Activated CD4-positive, alpha-beta T cell treated with anti-CD3 and anti-CD28 coated beads for 24 hours (primary cell): ENCODE results near the gene MPP2.
"Not testable (repeated sequence)": the region's sequence is repeated elsewhere in the genome, so short reads cannot be mapped to it uniquely, and the experiment has no call there.

Experiments used
- DNase-seq, 2 donors: peaks; one replicate each; pipeline ENCODE4 v3.0.0-alpha.2; 2020; ENCODE audit warnings: low read depth in 2 of 2

Gene MPP2

DNA sequence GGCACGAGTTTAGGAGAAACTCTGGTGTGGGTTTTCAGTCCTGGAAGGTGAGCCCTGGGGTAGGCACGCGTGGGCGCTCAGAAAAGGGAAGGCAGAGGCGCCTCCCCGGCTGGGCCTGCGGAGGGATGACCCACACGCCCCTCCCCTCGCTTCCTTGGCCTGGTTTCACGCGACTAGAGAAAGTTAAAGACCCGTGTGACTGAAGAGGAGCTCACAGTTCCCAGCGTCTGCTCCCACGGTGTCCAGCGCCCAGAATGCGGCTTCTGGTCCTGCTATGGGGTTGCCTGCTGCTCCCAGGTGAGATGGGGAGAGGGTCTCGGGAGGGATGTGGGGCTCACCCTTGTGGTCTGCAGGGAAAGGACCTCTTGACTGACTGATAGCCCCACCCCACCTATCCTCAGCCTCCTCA is 60.4 kb downstream of the MPP2 start, which contains the start of gene CD300LG:
Gene CD300LG, plus strand, starts transcription at position 214 of the 409 bp plus-strand sequence. Its CDS starts 41 bp downstream, at position 255.
- no peak for DNase-seq

DNA sequence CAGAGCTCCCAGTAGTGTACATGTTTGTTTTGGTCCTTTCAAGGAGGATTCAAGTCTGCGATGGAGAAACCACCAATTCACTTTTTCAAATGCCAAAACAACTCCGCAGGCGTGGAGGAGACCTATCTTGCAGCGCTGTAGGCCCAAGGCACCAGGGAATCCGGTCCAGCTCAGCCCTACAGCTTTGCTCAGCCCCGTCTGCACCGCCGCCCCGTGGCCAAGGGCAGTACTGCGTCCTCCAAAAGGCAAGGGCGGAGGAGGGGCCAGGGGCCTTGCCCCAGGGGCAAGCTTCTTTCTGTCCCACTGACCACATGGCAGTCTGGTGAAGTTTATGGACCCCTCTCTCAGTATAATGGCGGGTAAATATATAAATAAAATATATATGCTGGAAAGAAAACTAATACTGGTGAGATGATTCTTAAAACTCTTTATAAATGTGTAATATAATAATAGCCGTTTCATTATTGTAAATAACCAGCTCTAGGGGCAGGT is 61.1 kb downstream of the MPP2 start:
- peak; percentile 70 to 76 for DNase-seq

DNA sequence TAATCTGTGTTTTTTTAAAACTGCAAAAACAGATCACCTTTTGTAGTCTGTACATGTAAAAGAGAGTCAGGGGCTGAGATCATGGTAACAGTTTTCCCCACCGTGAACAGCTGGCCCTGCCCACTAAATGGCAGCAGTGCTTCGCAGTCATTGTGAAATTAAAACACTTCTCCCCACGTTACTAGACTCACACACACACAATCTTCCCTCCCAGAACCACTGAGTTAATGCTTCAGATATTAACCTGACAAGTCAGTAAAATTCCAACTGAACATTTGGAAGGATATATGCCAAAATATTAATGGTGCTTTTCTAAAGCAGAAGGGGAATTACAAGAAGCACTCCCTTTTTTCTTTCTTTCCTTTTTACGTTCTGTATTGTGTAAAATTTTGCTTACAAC is 61.6 kb downstream of the MPP2 start:
- no peak for DNase-seq

DNA sequence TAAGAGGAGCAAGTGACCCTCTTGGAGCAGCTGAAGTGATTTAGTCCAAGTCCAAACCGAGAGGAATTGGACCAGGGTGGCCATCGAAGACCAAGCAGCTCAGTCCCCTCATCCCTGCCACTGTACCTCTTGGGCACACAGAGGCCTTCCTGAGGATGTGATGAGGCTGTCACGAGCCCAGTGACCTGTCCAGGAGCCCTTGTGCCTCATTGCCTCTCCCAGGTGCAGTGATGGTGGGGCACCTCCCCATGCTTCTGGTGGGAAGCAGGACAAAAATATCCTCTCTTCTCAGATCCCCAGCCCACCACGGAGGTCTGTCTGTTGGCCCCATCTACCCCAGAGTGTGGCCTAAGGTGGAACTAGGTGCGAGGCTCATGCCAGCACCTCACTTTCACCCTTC is 63.1 kb downstream of the MPP2 start:
- DNase-seq: no peak

DNA sequence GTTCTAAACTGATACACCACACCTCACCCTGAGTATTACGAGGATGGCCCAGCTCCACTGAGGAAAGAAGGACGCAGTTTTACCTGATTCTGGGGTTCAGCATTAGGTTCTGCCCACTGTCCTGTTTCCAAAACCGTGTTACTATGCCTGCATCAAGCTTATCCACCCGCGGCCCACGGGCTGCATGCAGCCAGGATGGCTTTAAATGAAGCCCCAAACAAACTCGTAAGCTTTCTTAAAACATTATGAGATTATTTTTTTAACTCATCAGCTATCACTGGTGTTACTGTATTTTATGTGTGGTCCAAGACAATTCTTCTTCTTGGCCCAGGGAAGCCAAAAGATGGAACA is 64.4 kb downstream of the MPP2 start:
- DNase-seq: no peak

DNA sequence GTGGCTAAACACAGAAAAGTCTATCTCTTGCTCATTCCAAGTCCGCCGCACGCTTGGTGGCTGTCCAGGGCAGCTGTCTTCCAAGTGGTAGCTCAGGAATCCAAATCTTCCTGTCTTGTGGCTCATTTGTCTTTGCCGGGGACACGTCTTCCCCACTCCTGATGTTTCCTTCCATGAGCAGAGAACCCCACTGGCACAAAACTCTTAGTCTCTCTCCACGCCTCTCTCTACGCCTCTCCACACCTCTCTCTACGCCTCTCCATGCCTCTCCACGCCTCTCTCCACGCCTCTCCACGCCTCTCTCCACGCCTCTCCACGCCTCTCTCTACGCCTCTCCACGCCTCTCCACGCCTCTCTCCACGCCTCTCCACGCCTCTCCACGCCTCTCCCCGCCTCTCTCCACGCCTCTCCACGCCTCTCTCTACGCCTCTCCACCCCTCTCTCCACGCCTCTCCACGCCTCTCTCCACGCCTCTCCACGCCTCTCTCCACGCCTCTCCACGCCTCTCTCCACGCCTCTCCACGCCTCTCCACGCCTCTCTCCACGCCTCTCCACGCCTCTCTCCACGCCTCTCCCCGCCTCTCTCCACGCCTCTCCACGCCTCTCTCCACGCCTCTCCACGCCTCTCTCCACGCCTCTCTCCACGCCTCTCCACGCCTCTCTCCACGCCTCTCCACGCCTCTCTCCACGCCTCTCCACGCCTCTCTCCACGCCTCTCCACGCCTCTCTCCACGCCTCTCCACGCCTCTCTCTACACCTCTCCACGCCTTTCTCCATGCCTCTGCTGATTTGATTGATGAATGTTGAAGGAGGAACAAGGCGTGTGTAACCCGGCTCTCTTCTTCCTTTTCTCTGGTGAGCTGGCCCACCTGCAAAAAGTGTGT is 65.0 kb downstream of the MPP2 start:
- not testable (repeated sequence) for DNase-seq

DNA sequence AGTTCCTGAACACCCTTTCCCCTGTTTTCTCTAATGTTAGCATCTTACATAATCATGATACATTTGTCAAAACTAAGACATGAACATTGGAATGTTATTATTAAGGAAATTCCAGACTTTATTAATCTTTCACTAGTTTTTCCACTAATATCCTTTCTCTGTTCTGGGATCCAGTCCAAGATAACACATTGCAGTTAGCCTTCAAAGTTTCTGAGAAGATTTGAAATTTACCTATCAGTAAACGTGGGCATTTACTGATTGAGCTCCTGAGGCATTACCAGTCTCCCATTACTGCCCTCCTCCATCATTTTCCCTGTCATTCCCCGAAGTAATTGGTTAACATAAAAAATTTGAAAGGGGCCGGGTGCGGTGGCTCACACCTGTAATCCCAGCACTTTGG is 66.1 kb downstream of the MPP2 start:
- no peak for DNase-seq

DNA sequence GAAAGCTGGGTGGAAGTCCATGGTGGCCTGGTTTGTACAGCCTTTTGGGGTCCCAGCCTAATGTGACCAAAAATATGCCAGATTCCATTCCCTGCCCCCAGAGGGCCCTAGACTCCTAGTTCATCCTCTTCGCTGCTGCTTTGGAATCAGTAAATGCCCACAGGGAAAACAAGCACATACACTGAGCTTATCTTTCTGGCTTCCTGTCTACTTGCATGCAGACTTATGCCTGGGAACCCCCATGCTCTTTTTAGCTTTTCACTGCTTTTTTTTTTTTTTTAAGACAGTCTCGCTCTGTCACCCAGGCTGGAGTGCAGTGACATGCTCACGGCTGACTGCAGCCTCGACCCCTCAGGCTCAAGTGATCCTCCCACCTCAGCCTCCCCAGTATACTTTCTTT is 66.5 kb downstream of the MPP2 start:
- DNase-seq: no peak

DNA sequence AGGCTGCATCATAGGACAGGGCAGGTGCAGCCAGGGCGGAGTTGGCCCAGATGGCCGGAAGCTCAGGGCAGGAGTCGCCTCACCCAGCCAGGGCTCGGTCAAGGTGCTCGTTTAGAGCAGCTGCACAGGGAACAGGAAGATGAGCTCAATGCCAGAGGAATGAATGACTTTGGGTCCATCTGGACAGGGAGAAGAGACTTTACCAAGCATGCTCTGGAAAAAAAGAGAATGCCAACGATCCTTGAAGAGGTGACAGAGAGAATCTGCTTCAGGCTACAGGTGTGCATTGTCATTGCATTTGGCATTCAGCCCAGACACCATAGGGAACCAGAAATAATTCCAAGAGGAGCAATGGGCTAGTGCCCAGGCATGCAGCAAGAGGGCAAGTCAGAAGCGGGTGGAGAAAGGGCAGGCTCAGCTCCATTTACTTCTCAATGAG is 67.6 kb downstream of the MPP2 start:
- DNase-seq: no peak

DNA sequence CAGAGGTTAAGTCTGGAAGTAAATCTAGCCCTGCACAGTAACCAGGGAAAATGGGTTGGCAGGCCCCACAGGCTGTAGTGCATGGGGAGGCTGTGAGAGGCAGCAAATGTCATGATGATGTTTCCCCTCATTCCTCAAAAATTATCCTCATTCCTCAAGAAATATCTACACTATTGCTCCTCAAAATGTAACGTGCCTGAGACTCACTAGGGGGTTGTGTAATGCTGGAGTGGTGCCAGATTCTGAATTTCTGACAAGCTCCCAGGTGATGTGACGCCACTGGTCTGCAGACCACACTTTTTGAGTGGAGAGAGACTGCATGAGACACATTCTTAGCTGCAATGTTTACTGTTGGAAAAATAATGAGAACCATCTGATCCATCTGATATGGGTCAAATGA is 73.2 kb downstream of the MPP2 start:
- DNase-seq: no peak

DNA sequence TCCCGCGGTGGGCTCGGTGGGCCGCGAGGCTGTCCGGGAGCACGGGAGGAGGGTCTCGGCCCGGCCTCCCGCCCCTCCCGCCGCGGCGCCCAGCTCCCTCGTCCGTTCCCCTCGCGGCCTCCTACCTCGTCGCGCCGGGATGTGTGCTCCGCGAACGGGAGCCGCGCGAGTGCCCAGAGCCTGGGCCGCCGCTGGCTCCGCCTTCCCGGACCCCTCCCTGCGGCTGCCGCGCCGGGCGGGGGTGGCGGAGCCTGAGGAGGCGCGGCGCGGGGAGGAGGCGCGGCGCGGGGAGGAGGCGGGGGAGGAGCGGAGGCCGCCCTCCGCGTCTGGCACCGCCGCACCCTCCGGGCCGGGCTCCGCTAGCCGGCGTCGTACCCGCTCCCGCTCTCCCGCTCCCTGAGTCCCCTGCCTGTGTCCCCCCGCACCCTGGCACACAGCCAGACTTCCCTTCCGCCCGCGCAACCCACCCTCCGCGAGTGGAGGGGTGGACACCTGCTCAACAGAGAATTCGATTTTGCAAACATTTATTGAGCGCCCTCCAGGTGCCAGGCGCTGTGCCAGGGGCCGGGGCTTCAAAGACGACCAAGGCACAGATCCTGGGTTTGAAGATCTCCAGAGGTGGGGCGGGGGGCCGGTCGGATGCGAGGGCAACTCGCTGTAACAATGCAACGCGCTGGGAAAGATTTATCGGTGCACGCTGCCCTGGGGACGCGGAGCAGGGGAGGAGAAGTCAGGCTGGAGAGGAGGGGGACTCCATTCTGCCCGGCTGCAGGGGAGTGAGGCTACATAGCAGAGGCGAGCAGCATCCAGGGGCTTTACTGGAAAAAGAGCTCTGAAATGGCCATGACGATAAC is 74.1 kb downstream of the MPP2 start, which contains the start of gene MPP3:
Gene MPP3, minus strand, starts transcription at position 171 of the 854 bp plus-strand sequence. CDS start 1,240 bp downstream, outside the sequence.
- DNase-seq: peak; percentile 13 to 23

DNA sequence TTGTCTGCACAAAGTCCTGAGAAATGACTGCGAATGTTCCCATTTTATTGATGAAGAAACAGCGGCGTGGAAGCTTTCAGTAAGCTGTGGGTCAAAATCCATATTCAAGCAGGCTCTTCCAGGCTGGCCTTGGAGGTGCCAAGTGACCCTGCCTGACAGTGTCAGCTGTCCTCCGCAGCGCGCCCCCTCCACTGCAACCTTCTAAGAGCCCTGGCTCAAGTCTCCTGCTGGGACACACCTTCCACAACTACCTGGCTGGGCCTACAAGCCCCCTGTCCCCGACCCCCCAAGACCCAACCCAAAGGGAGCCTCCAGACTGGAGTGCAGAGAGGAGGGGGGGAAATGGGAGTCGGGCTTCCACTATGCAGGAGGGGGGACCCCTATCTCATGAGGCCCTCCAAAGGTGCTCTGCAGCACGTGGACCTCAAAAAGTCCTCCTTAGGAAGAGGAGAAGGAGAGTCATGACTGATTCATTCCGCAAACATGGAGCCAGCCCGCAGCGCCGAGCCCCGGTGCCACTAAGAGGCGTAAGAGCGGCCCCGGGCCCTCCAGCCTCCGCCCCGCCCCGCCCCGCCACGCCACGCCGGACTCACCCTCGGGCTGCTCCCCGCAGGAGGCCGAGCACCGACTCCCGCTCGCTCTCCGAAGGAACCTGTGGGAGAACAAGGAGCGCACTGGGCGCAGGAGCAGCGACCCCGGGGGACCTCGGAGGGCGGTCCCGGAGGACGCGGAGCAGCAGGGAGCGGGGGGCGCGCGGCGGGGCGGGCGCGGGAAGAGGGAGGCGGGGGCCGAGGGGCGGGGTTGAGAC is 75.0 kb downstream of the MPP2 start:
- peak; percentile 4 to 15 for DNase-seq

DNA sequence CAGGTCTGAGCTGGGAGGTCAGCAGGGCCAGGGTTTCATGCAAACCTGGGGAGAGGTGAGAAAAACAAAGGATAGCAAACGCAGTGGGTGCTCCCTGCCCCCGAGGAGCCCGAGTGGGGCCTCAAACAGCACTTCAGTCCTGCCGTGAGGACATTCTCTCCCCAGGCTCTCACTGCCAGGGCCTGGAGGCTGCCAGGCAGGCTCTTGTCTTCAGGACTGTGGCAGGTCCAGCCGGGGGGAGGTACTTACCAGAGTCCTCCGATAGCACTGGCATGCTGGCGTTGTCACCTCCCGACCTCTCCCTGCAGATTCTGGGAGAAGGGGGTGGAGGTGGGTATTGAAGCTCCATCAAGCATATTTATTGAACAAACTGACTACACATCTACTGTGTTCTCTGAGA is 75.7 kb downstream of the MPP2 start:
- no peak for DNase-seq

DNA sequence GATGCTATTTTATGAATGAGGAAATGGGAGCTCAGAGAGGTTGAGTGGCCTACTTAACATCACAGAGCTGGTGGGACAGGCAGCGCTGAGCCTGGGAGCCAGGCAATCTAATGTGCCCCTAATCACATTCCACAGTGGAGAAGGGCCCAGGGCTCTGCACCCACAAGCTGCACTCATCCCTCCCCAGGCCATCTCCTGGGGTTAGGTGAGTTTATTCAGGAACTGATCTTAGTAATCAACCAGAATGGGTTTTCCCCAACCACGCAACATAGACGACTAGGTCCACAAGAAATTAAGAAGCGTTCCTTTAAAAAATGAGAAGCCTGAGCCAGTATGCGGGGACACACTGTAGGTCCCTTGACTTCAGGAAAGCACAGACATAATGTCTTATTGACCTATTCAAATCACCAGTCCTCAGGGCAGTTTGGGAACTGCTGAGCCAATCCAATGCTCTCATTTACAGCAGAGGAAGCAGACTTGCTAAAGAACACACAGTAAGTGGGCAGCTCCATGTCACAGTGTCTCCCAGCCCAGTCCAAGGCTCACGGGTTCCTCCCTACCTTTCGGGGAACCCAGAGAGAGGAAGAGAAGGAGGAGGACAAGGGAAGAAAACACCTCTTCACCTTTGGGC is 76.7 kb downstream of the MPP2 start:
- DNase-seq: no peak

DNA sequence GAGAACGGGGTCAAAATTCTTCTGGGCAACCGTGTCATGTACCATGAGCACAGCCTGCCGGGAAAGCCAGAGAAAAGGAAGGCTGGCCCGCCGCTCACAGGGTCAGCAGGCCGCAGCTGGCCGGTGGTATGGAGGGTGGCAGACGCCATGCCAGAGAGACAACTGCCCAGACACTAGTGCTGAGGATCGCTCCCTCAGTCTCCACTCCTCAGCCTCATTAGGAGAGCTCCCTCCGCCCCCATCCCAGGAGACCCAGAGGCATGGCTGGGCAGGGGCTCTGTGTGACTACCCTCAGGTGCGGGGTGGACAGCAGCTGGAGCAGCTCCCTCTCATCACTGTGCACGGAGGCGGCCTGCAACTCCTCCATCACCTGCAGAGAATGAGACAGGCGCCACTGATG is 77.6 kb downstream of the MPP2 start:
- DNase-seq: no peak

DNA sequence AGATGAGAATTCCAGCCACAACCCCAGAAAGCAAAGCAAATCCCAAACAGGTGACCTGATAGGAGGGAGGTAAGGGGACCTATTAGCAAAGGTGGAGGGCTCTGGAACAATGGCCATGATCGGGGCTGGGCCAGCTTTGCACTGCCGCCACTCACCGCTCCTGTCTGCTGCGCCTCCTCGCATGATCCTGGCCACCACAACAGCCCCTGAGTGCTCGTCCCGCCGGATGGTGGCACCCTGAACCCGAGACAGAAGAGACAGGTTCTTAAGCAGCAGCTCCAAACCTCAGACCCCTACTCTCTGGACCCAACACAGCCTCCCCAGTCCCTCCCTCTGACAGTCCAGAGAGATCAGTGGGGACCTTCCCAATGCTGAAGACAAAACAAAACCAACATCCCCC is 79.7 kb downstream of the MPP2 start:
- no peak for DNase-seq

DNA sequence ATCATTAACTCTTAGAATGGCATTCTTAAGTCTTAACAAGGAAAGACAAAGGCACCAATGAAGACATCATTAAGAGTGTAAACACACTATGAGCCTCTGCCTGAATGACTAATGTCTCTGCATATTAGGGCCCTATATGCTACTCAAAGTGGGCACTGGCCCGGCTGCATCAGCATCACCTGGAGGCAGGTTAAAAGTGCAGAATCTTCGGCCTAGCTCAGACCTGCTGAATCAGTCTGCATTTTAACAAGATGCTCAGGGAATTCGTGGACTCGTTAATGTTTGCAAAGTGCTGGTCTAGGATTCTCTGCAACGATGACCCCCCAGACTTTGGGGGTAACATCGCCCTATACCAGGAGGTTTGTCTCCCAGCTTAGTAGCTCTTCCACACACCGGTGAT is 81.1 kb downstream of the MPP2 start:
- DNase-seq: no peak

DNA sequence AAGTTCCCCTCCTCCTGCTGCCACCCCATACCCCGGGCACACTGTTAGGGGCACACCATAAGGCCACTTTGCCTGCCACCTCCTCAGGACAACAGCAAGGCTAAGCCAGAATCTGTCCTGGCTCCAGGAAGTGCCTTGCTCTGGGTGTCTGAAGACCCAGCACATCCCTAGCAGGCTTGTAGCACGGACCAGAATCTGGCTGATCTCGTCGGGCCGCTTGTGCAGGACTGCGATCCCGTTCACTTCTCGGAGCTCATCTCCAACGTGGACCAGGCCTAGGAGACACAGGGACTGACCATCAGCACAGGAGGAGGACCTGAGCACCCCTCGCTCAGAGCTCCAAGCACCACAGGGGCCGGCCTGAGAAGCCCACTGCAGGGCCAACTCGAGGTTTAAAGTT is 81.8 kb downstream of the MPP2 start:
- DNase-seq: no peak
